IMR-90 (cell line): ENCODE data around the gene RRP1B. TPM values are rescaled to one million over a fixed set of nuclear protein-coding genes. Genes with fewer than 3 reads are reported as not detected.

Source experiments
- ATAC-seq: fragments of 200-7000 bp; cut with Tn5 transposase; 2 replicates; pipeline ENCODE4 v1.9.1; 2020; ENCODE audit warnings: low read depth, mild to moderate bottlenecking, moderate library complexity
- BruUV-seq: library from RNA; stranded (reverse); fragments of 400-500 nt; replicated peaks from 2 replicates; lab custom pipeline; 2021; lab: Mats Ljungman, UMichigan
- CTCF ChIA-PET: fragments of 300-600 bp; formaldehyde crosslinking; extraction: SDS; loops from one replicate; lab custom pipeline; 2021; ENCODE audit warnings: antibody characterized with exemption; lab: Yijun Ruan, JAX
- POLR2A ChIA-PET: fragments of 300-600 bp; sonication (Branson Sonifier 250); formaldehyde crosslinking; loops from one replicate; lab custom pipeline; 2022; ENCODE audit warnings: antibody characterized with exemption; ENCODE audit not compliant: unreplicated experiment; lab: Charles Lee
- DNase-seq: peaks from one replicate; pipeline ENCODE4 v3.0.0; 2013
- H2AFZ ChIP-seq: replicated peaks from 2 replicates; pipeline ENCODE3; 2013; ENCODE audit warnings: low read length, mild to moderate bottlenecking; ENCODE audit not compliant: poor library complexity
- H2AK5ac ChIP-seq: 2 replicates; pipeline ENCODE4 v1.6.1; 2013; ENCODE audit warnings: low read depth, low read length, inconsistent platforms
- H2AK9ac ChIP-seq: replicated peaks from 2 replicates; pipeline ENCODE3; 2013; ENCODE audit warnings: mild to moderate bottlenecking, low read depth, low read length, moderate library complexity; ENCODE audit not compliant: poor library complexity
- H2BK120ac ChIP-seq: 2 replicates; pipeline ENCODE4 v1.6.1; 2013; ENCODE audit warnings: low read depth, low read length, inconsistent platforms
- H2BK15ac ChIP-seq: 3 replicates; pipeline ENCODE4 v1.6.1; 2013; ENCODE audit warnings: low read depth, low read length, inconsistent platforms
- H2BK20ac ChIP-seq: 2 replicates; pipeline ENCODE4 v1.6.1; 2013; ENCODE audit warnings: low read depth, mild to moderate bottlenecking, inconsistent platforms, low read length, moderate library complexity
- H2BK5ac ChIP-seq: 2 replicates; pipeline ENCODE4 v1.6.1; 2013; ENCODE audit warnings: mild to moderate bottlenecking, low read depth, low read length, inconsistent platforms; ENCODE audit not compliant: poor library complexity, severe bottlenecking
- H3K14ac ChIP-seq: replicated peaks from 2 replicates; pipeline ENCODE4 v1.6.1; 2013; ENCODE audit warnings: low read depth, low read length, inconsistent platforms
- H3K18ac ChIP-seq: 2 replicates; pipeline ENCODE4 v1.6.1; 2013; ENCODE audit warnings: low read depth, low read length, control low read depth
- H3K23ac ChIP-seq: 2 replicates; pipeline ENCODE4 v1.6.1; 2013; ENCODE audit warnings: low read depth, low read length, inconsistent platforms
- H3K27ac ChIP-seq: 2 replicates; pipeline ENCODE4 v1.5.1; 2013; ENCODE audit warnings: mild to moderate bottlenecking, control low read depth, low read length; ENCODE audit not compliant: insufficient read depth
- H3K27me3 ChIP-seq: 2 replicates; pipeline ENCODE4 v1.6.1; 2013; ENCODE audit warnings: low read length; ENCODE audit not compliant: control insufficient read depth, insufficient read depth
- H3K36me3 ChIP-seq: 2 replicates; pipeline ENCODE4 v1.6.1; 2013; ENCODE audit warnings: low read length, mixed read lengths; ENCODE audit not compliant: control insufficient read depth, insufficient read depth
- H3K4ac ChIP-seq: 2 replicates; pipeline ENCODE4 v1.6.1; 2013; ENCODE audit warnings: low read depth, low read length, inconsistent platforms
- H3K4me1 ChIP-seq: 2 replicates; pipeline ENCODE4 v1.6.1; 2013; ENCODE audit warnings: low read length, mixed read lengths; ENCODE audit not compliant: control insufficient read depth, insufficient read depth
- H3K4me2 ChIP-seq: 2 replicates; pipeline ENCODE4 v1.6.1; 2013; ENCODE audit warnings: low read depth, mild to moderate bottlenecking, control low read depth, low read length, moderate library complexity
- H3K4me3 ChIP-seq: 2 replicates; pipeline ENCODE4 v1.5.1; 2013; ENCODE audit warnings: low read depth, mild to moderate bottlenecking, control low read depth, low read length, moderate library complexity; ENCODE audit not compliant: insufficient read depth
- H3K56ac ChIP-seq: 2 replicates; pipeline ENCODE4 v1.6.1; 2013; ENCODE audit warnings: low read length, inconsistent platforms; ENCODE audit not compliant: insufficient read depth; ENCODE audit errors: extremely low read depth
- H3K79me1 ChIP-seq, 2 experiments: 2 replicates each; pipeline ENCODE4 v1.6.1; 2013; ENCODE audit warnings: low read length in 2 of 2, inconsistent platforms in 1 of 2, low read depth in 1 of 2
- H3K9ac ChIP-seq: 2 replicates; pipeline ENCODE4 v1.6.1; 2013; ENCODE audit warnings: low read depth, low read length, control low read depth
- H3K9me1 ChIP-seq: 2 replicates; pipeline ENCODE4 v1.6.1; 2013; ENCODE audit warnings: low read length, inconsistent platforms; ENCODE audit not compliant: insufficient read depth
- H3K9me3 ChIP-seq: 2 replicates; pipeline ENCODE4 v1.6.1; 2013; ENCODE audit warnings: low read length; ENCODE audit not compliant: control insufficient read depth, insufficient read depth
- H4K20me1 ChIP-seq: 2 replicates; pipeline ENCODE4 v1.6.1; 2013; ENCODE audit warnings: low read length, inconsistent platforms; ENCODE audit not compliant: insufficient read depth
- H4K5ac ChIP-seq: 2 replicates; pipeline ENCODE4 v1.6.1; 2013; ENCODE audit warnings: mild to moderate bottlenecking, low read depth, low read length, control low read depth
- H4K8ac ChIP-seq, 2 experiments: 2 replicates each; pipeline ENCODE4 v1.6.1; 2013; ENCODE audit warnings: low read depth in 2 of 2, low read length in 2 of 2, control low read depth in 1 of 2, inconsistent platforms in 1 of 2
- H4K91ac ChIP-seq: 2 replicates; pipeline ENCODE4 v1.6.1; 2013; ENCODE audit warnings: low read depth, low read length, inconsistent platforms; ENCODE audit not compliant: insufficient read depth
- BHLHE40 ChIP-seq: fragments of 150-350 bp; IDR thresholded peaks from 2 replicates; pipeline ENCODE4 v1.6.1; 2016; ENCODE audit warnings: mild to moderate bottlenecking, low read depth, low read length
- CHD1 ChIP-seq: IDR thresholded peaks from 2 replicates; pipeline ENCODE4 v1.6.1; 2012; ENCODE audit warnings: low read depth, low read length, improper control_type of control experiment
- FOS ChIP-seq: fragments of 150-350 bp; IDR thresholded peaks from 2 replicates; pipeline ENCODE4 v1.6.1; 2016; ENCODE audit warnings: low read depth, low read length
- NFE2L2 ChIP-seq: fragments of 150-350 bp; IDR thresholded peaks from 2 replicates; pipeline ENCODE4 v1.6.1; 2016; ENCODE audit warnings: low read depth, mild to moderate bottlenecking, low read length
- RAD21 ChIP-seq: IDR thresholded peaks from 2 replicates; pipeline ENCODE4 v1.6.1; 2012; ENCODE audit warnings: low read length, improper control_type of control experiment
- RCOR1 ChIP-seq: IDR thresholded peaks from 2 replicates; pipeline ENCODE4 v1.6.1; 2012; ENCODE audit warnings: mild to moderate bottlenecking, low read length, improper control_type of control experiment; ENCODE audit not compliant: insufficient replicate concordance
- WGBS, 2 experiments: methylation state at CpG; one replicate each; pipeline versions ENCODE4 v1.1.5 to v1.1.7; 2013; ENCODE audit warnings: missing lambda C conversion rate in 2 of 2; ENCODE audit not compliant: insufficient read length in 1 of 2; ENCODE audit errors: extremely low coverage in 2 of 2; 5-methylcytosine and 5-hydroxymethylcytosine counted together
- dilution Hi-C: fragments of 300-500 bp; cut with HindIII; formaldehyde crosslinking; loops from one replicate; pipeline ENCODE4 v1.14.3; 2018; ENCODE audit warnings: low sequenced_read_pairs; ENCODE audit not compliant: unreplicated experiment
- in situ Hi-C: fragments of 300-500 bp; cut with MboI; formaldehyde crosslinking; loops from 3 replicates; pipeline ENCODE4 v1.14.3; 2019; ENCODE audit warnings: low sequenced_read_pairs, inconsistent platforms, mixed read lengths
- intact Hi-C: fragments of 100-400 bp; cut with micrococcal nuclease; formaldehyde crosslinking; loops from 2 replicates; pipeline ENCODE4 v1.10.0; 2022
- polyA plus RNA-seq, 3 experiments: library from polyadenylated mRNA; depleted of rRNA; stranded (reverse); fragments of >200 nt; gene quantifications; 2 replicates each; pipeline ENCODE4 v1.2.3, GENCODE V29; 2012; ENCODE audit warnings: low replicate concordance in 1 of 3
- total RNA-seq: library from RNA; depleted of rRNA; stranded (reverse); fragments of >200 nt; gene quantifications from 2 replicates; pipeline ENCODE4 v1.2.3, GENCODE V29; 2012
- TF ChIP-seq, protein P1 (sequence below): conservative IDR thresholded peaks from 2 replicates; pipeline ENCODE4 v1.5.1; 2012; ENCODE audit warnings: mild to moderate bottlenecking, low read depth, low read length, improper control_type of control experiment

RRP1B gene
- total and polyA plus RNA-seq, 2 of the 4 experiments (the other 2 are of a cell fraction): 11.1 to 16.1 TPM

DNA sequence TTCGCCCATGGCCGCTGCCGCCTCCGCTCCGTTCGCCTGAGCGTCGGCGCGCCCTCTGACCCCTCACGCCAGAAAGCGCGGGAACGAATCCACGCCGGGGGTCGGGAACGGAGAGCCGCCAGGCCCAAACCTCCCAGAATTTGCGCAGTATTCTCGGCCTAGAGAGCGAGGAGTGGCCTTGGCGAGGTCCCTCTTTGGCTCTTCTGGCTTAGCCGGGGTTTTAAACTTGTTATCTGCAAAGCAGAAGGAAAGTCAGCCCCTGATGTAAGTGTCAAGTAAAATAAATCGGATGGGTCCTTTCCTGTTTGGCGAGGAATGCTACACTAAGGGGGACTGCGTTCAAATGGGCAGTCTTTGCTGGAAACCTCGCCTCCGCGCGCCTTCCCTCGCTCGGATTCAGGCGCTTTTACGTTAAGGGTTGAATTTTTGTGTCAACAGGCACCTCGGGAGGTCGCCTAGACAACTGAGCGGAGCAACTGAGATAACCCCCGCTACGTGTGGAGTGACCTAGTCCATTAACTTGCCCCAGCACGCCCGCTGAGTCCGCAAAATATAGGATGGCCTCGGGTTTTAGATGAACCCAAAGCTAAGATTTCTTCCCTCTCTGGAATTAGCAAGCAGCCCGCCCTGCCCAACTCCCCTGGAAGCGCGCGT lies 1.1 kb upstream of the RRP1B start:
- H3K14ac ChIP-seq: no peak overlapping the region
- in situ Hi-C loops (no loop called here), dilution Hi-C loops (no loop called here), intact Hi-C loops (no loop called here)
- peaks cover 16% of the 10 kb centered on the region for H3K9me1 ChIP-seq
- H3K27me3 ChIP-seq: no peaks in the 10 kb centered on the region
- BruUV-seq: no TSS peak
- peak overlapping the region; percentile 98 for H2AFZ ChIP-seq
- peaks cover 20 to 32% of the 10 kb centered on the region in 2 experiments for H3K79me1 ChIP-seq
- H2BK20ac ChIP-seq: no peak overlapping the region
- H2BK120ac ChIP-seq: no peak overlapping the region
- H3K4me3 ChIP-seq: no peak overlapping the region
- 95% methylated on average over 23 of the region's 48 CpGs; no CpG with 5 or more reads in 1 of the 2 experiments for WGBS, 2 experiments
- H4K8ac ChIP-seq: peak overlapping the region in 1 of 2 experiments; percentile 100; a peak in 2 of 4 replicates
- no peak overlapping the region for H3K9ac ChIP-seq
- peaks cover 5% of the 10 kb centered on the region for H3K36me3 ChIP-seq
- CTCF ChIA-PET: no interaction called here
- ATAC-seq (no peak), DNase-seq (no peak)
- H3K4ac ChIP-seq: no peak overlapping the region
- no peak overlapping the region for H3K23ac ChIP-seq
- no peak overlapping the region for H3K56ac ChIP-seq
- POLR2A ChIA-PET: no interaction called here
- no peak for TF ChIP-seq CHD1
- TF ChIP-seq RCOR1: no peak
- no peak for TF ChIP-seq RAD21
- TF ChIP-seq NFE2L2: no peak
- TF ChIP-seq, protein P1, sequence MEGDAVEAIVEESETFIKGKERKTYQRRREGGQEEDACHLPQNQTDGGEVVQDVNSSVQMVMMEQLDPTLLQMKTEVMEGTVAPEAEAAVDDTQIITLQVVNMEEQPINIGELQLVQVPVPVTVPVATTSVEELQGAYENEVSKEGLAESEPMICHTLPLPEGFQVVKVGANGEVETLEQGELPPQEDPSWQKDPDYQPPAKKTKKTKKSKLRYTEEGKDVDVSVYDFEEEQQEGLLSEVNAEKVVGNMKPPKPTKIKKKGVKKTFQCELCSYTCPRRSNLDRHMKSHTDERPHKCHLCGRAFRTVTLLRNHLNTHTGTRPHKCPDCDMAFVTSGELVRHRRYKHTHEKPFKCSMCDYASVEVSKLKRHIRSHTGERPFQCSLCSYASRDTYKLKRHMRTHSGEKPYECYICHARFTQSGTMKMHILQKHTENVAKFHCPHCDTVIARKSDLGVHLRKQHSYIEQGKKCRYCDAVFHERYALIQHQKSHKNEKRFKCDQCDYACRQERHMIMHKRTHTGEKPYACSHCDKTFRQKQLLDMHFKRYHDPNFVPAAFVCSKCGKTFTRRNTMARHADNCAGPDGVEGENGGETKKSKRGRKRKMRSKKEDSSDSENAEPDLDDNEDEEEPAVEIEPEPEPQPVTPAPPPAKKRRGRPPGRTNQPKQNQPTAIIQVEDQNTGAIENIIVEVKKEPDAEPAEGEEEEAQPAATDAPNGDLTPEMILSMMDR: no peak
- TF ChIP-seq FOS: no peak
- TF ChIP-seq BHLHE40: no peak
- no peak overlapping the region for H2BK5ac ChIP-seq
- peaks cover 10% of the 10 kb centered on the region for H4K20me1 ChIP-seq
- H3K9me3 ChIP-seq: no peaks in the 10 kb centered on the region
- peak overlapping the region; percentile 98 for H2AK9ac ChIP-seq
- H2BK15ac ChIP-seq: no peak overlapping the region
- H2AK5ac ChIP-seq: no peak overlapping the region; the same call in 1 of the 2 replicates
- 0 out of 2 replicates have a peak overlapping the region, but pooled peaks have one; percentile 2 for H4K91ac ChIP-seq
- no peak overlapping the region for H3K4me2 ChIP-seq
- H3K4me1 ChIP-seq: peaks cover 9% of the 10 kb centered on the region
- no peak overlapping the region for H4K5ac ChIP-seq
- no peak overlapping the region for H3K27ac ChIP-seq
- no peak overlapping the region for H3K18ac ChIP-seq
